HEK293 (cell line): ENCODE measurements around the gene M6PR.

ENCODE experiments used
- IKZF3 ChIP-seq: fragments of 450-650 bp; IDR thresholded peaks from 2 replicates; pipeline ENCODE4 v1.5.0; 2018; ENCODE audit warnings: missing biosample characterization, mild to moderate bottlenecking, missing genetic modification characterization, moderate library complexity
- KLF16 ChIP-seq: fragments of 450-650 bp; formaldehyde crosslinking; IDR thresholded peaks from 2 replicates; pipeline ENCODE4 v1.5.1; 2017; ENCODE audit warnings: missing biosample characterization, missing genetic modification characterization
- SP7 ChIP-seq: fragments of 450-650 bp; formaldehyde crosslinking; IDR thresholded peaks from 2 replicates; pipeline ENCODE4 v1.5.1; 2016; ENCODE audit warnings: missing biosample characterization, missing genetic modification characterization
- ZBTB11 ChIP-seq: fragments of 450-650 bp; formaldehyde crosslinking; conservative IDR thresholded peaks from 2 replicates; pipeline ENCODE4 v1.5.1; 2016; ENCODE audit warnings: low read depth, missing biosample characterization, missing genetic modification characterization
- ZBTB17 ChIP-seq: fragments of 450-650 bp; formaldehyde crosslinking; IDR thresholded peaks from 2 replicates; pipeline ENCODE4 v1.5.1; 2016; ENCODE audit warnings: missing biosample characterization, missing genetic modification characterization
- ZEB2 ChIP-seq: fragments of 450-650 bp; formaldehyde crosslinking; IDR thresholded peaks from 2 replicates; pipeline ENCODE4 v1.5.1; 2016; ENCODE audit warnings: missing biosample characterization, missing genetic modification characterization
- ZIC2 ChIP-seq: fragments of 450-650 bp; formaldehyde crosslinking; IDR thresholded peaks from 2 replicates; pipeline ENCODE4 v1.5.1; 2016; ENCODE audit warnings: missing biosample characterization, missing genetic modification characterization
- ZNF366 ChIP-seq: fragments of 450-650 bp; formaldehyde crosslinking; conservative IDR thresholded peaks from 2 replicates; pipeline ENCODE4 v1.5.1; 2016; ENCODE audit warnings: missing biosample characterization, missing genetic modification characterization
- ZNF398 ChIP-seq: fragments of 450-650 bp; formaldehyde crosslinking; IDR thresholded peaks from 2 replicates; pipeline ENCODE4 v1.5.1; 2017; ENCODE audit warnings: missing biosample characterization, missing genetic modification characterization
- ZNF518A ChIP-seq: fragments of 450-650 bp; formaldehyde crosslinking; conservative IDR thresholded peaks from 2 replicates; pipeline ENCODE4 v1.5.1; 2016; ENCODE audit warnings: low read depth, missing biosample characterization, missing genetic modification characterization
- ZNF76 ChIP-seq: fragments of 450-650 bp; formaldehyde crosslinking; IDR thresholded peaks from 2 replicates; pipeline ENCODE4; 2016; ENCODE audit warnings: low read depth, missing biosample characterization, missing genetic modification characterization, borderline replicate concordance
- ZSCAN30 ChIP-seq: fragments of 450-650 bp; IDR thresholded peaks from 2 replicates; pipeline ENCODE4 v1.5.1; 2018; ENCODE audit warnings: missing biosample characterization, mild to moderate bottlenecking, missing genetic modification characterization, moderate library complexity
- ZXDB ChIP-seq: fragments of 450-650 bp; formaldehyde crosslinking; IDR thresholded peaks from 2 replicates; pipeline ENCODE4 v1.5.1; 2016; ENCODE audit warnings: missing biosample characterization, missing genetic modification characterization
- TF ChIP-seq, protein P1 (sequence below): fragments of 450-650 bp; formaldehyde crosslinking; IDR thresholded peaks from 2 replicates; pipeline ENCODE4 v1.5.1; 2016; ENCODE audit warnings: missing biosample characterization, missing genetic modification characterization
- TF ChIP-seq, protein P2 (sequence below): fragments of 450-650 bp; formaldehyde crosslinking; IDR thresholded peaks from 2 replicates; pipeline ENCODE4 v1.5.1; 2016; ENCODE audit warnings: missing biosample characterization, missing genetic modification characterization
- TF ChIP-seq, protein P3 (sequence below): fragments of 450-650 bp; formaldehyde crosslinking; optimal IDR thresholded peaks from 2 replicates; pipeline ENCODE3; 2016; ENCODE audit warnings: missing biosample characterization, mild to moderate bottlenecking, missing genetic modification characterization
- TF ChIP-seq, protein P4 (sequence below): fragments of 450-650 bp; formaldehyde crosslinking; IDR thresholded peaks from 2 replicates; pipeline ENCODE4 v1.5.0; 2017; ENCODE audit warnings: missing biosample characterization, missing genetic modification characterization, borderline replicate concordance

The M6PR gene

DNA sequence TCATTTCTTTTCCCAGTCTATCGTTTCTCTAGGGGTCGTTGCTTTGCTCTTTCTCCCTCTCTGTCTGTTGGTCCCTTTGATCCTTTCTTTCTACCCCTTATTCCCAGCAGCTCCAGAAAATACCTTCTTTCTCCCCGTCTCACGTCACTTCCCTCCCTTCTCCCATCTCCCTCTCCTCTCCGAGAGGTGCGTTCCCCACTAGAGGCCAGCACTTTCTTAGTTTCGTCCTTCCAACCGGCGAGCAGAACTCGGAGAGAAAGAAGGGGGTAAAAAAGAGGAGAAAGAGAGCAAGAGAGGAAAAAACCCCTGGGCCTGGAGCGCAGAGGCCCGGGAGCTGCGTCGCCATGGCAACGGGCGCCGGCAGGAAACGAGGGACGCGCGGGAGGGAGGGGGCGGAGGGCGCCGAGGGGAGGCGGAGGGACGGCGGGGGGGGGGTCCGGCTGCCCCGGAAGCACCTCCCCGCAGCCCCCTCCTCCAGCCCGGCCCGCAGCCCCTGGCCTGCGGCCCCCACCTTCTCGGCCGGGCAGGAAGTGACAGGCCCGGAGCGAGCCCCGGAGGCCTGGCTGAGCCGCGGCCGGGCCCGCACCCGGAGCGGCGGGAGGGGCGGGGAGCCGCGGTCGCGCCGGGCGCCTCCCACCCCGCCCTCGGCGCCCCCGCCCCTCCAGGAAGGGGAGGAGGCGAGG, 35.3 kb downstream of the M6PR start, which contains the start of gene PHC1 (continued):
- TF ChIP-seq ZNF518A (tag by site-specific recombination): peak; percentile 56; the same call in 1 of the 2 replicates
- 0 out of 2 replicates have a peak, but pooled peaks have one; percentile 38 for TF ChIP-seq KLF16 (tag by site-specific recombination)
- TF ChIP-seq IKZF3 (tag by site-specific recombination): peak; percentile 90
- TF ChIP-seq ZXDB (tag by site-specific recombination): peak; percentile 73
- TF ChIP-seq SP7: peak; percentile 40
- peak; percentile 98 for TF ChIP-seq ZNF366 (tag by site-specific recombination)
- peak; percentile 81 for TF ChIP-seq ZNF76 (tag by site-specific recombination)
- TF ChIP-seq, protein P1, sequence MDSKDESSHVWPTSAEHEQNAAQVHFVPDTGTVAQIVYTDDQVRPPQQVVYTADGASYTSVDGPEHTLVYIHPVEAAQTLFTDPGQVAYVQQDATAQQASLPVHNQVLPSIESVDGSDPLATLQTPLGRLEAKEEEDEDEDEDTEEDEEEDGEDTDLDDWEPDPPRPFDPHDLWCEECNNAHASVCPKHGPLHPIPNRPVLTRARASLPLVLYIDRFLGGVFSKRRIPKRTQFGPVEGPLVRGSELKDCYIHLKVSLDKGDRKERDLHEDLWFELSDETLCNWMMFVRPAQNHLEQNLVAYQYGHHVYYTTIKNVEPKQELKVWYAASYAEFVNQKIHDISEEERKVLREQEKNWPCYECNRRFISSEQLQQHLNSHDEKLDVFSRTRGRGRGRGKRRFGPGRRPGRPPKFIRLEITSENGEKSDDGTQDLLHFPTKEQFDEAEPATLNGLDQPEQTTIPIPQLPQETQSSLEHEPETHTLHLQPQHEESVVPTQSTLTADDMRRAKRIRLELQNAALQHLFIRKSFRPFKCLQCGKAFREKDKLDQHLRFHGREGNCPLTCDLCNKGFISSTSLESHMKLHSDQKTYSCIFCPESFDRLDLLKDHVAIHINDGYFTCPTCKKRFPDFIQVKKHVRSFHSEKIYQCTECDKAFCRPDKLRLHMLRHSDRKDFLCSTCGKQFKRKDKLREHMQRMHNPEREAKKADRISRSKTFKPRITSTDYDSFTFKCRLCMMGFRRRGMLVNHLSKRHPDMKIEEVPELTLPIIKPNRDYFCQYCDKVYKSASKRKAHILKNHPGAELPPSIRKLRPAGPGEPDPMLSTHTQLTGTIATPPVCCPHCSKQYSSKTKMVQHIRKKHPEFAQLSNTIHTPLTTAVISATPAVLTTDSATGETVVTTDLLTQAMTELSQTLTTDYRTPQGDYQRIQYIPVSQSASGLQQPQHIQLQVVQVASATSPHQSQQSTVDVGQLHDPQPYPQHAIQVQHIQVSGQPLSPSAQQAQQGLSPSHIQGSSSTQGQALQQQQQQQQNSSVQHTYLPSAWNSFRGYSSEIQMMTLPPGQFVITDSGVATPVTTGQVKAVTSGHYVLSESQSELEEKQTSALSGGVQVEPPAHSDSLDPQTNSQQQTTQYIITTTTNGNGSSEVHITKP: peak; percentile 94
- TF ChIP-seq ZEB2 (tag by site-specific recombination): peak; percentile 37
- TF ChIP-seq, protein P2, sequence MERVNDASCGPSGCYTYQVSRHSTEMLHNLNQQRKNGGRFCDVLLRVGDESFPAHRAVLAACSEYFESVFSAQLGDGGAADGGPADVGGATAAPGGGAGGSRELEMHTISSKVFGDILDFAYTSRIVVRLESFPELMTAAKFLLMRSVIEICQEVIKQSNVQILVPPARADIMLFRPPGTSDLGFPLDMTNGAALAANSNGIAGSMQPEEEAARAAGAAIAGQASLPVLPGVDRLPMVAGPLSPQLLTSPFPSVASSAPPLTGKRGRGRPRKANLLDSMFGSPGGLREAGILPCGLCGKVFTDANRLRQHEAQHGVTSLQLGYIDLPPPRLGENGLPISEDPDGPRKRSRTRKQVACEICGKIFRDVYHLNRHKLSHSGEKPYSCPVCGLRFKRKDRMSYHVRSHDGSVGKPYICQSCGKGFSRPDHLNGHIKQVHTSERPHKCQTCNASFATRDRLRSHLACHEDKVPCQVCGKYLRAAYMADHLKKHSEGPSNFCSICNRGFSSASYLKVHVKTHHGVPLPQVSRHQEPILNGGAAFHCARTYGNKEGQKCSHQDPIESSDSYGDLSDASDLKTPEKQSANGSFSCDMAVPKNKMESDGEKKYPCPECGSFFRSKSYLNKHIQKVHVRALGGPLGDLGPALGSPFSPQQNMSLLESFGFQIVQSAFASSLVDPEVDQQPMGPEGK (tag by site-specific recombination): 0 out of 2 replicates have a peak, but pooled peaks have one; percentile 26
- peak; percentile 38; the same call in 1 of the 2 replicates for TF ChIP-seq ZBTB17 (tag by site-specific recombination)
- TF ChIP-seq ZSCAN30 (tag by site-specific recombination): 0 out of 2 replicates have a peak, but pooled peaks have one; percentile 26
- TF ChIP-seq ZBTB11 (tag by site-specific recombination): peak; percentile 55
- TF ChIP-seq, protein P3, sequence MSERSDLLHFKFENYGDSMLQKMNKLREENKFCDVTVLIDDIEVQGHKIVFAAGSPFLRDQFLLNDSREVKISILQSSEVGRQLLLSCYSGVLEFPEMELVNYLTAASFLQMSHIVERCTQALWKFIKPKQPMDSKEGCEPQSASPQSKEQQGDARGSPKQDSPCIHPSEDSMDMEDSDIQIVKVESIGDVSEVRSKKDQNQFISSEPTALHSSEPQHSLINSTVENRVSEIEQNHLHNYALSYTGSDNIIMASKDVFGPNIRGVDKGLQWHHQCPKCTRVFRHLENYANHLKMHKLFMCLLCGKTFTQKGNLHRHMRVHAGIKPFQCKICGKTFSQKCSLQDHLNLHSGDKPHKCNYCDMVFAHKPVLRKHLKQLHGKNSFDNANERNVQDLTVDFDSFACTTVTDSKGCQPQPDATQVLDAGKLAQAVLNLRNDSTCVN (tag by site-specific recombination): peak; percentile 17
- TF ChIP-seq, protein P4, sequence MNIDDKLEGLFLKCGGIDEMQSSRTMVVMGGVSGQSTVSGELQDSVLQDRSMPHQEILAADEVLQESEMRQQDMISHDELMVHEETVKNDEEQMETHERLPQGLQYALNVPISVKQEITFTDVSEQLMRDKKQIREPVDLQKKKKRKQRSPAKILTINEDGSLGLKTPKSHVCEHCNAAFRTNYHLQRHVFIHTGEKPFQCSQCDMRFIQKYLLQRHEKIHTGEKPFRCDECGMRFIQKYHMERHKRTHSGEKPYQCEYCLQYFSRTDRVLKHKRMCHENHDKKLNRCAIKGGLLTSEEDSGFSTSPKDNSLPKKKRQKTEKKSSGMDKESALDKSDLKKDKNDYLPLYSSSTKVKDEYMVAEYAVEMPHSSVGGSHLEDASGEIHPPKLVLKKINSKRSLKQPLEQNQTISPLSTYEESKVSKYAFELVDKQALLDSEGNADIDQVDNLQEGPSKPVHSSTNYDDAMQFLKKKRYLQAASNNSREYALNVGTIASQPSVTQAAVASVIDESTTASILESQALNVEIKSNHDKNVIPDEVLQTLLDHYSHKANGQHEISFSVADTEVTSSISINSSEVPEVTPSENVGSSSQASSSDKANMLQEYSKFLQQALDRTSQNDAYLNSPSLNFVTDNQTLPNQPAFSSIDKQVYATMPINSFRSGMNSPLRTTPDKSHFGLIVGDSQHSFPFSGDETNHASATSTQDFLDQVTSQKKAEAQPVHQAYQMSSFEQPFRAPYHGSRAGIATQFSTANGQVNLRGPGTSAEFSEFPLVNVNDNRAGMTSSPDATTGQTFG (tag by site-specific recombination): 0 out of 2 replicates have a peak, but pooled peaks have one; percentile 39
- TF ChIP-seq ZNF398: peak; percentile 69
- TF ChIP-seq ZIC2: 0 out of 2 replicates have a peak, but pooled peaks have one; percentile 7
